Measurements from ENCODE around the gene STK32B.
"Not testable (repeated sequence)": the region's sequence is repeated elsewhere in the genome, so short reads cannot be mapped to it uniquely, and the experiment has no call there.

STK32B gene

DNA sequence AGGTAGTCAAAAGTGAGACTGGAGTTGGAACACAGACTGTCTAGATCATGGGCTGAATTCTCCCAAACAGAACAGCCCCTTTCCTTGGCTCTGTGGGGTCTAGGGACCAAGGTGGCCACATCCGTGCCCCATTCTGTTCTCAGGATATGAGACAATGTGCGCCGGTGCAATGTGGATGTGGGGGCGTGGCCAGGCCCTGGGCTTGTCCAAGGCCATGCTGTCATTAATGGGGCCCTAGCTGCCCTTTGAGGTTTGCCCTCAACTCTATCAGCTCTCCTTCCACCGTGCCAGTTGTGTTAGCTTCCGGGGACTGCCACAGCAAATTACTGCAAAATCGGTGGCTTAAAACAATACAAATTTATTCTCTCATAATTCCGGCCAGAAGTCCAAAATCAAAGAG is 344.5 kb downstream of the STK32B start:
- DNase-seq (ENCODE audit: low read depth) = no peak

DNA sequence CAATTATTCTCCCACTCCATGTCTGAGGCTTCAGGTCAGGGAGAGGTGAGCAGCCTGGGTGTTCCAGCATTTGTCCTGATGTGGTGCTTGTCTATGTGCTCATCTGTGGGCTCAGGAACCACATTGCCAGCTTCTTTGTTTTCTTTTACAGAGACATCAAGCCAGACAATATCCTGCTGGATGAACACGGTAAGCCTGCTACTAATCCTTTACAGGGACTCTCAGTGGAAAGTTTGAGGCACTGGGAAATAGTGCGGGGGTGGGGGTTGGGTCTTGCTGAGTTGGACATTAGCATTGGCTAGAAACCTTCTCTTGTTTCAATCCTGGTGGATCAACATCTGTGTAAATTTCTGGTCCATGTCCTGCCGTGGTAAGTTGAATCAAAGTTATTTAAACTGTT is 346.8 kb downstream of the STK32B start:
- DNase-seq (ENCODE audit: low read depth) = no peak

DNA sequence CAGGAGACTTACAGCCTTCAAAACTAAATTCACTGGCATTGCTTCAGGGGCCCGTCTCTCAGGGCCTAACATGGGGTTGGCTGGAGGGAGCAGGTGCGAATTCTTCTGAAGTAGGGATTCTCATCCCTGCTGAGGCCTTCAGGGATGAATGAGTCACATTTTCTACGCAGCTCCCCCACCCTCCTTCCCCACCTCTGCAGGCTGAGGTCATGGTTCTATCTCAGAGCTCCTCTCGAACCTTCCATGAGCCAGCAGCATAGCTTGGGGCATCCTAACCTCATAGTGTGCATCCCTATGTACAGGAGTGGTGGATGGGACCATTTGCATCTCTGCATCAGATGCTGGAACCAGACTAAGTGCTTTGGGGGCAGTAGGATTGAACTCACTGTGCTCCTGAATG is 347.8 kb downstream of the STK32B start:
- DNase-seq (ENCODE audit: low read depth) = no peak

DNA sequence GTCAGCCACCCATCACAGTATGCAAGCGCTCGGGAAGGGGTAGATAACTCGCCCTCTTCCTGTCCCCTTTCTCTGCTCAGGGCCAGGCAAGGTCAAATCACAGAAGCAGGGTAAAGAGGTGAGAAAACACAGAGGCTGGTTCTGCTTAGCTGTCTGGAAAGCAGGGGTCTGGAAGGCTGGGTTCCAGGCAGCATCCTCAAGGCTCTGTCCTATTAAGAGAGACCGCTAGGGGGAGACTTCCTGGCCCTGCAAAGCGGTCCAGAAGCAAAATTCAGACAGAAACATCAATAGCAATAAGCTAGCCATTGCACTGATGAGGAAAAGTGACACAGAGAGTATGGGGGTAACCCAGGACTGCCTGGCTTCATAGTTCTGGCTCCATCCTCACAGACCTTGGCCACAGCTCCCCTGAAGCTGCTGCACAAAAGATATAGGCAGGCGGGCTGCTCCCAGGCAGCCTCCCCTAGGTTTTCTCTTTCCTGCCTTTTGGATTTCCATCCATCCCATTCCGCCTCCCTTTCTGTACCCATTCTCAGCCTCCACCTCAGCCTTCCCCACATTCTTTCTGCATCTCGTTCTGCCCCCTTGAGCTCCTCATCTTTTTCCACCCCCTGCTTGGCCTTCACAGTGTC is 348.6 kb downstream of the STK32B start:
- no peak for DNase-seq (ENCODE audit: low read depth)

DNA sequence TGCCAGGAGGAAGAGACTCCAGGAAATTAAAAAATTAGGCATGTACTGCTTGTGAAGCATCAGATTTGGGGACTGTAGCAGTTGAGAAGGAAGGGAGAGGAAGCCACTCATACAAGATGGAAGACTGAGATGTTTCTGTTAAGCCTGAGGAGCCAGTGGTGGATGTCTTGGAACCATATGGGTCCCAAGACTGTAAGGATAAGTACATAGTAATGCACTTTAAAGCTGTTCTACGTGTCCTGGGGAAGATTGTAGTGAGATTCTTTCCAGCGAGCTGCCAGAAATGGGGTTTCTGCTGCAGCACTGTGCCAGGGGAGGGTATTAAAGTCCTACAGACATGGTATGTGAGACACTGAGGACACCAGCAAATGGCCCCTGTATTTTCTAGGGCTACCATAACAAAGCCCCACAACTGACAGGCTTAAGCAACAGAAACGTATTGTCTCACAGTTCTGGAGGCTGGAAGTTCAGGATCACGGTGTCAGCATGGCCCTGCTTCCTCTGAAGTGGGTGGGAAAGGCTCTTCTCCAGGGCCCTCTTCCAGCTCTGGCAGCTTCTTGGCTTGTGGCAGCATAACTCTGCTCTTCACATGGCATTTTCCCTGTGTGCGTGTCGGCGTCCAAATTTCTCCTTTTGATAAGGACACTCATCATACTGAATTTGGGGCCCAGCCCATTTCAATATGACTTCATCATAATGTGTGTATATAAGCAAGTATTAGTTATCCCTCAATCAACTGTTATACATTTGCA is 352.6 kb downstream of the STK32B start:
- DNase-seq (ENCODE audit: low read depth) = no peak

DNA sequence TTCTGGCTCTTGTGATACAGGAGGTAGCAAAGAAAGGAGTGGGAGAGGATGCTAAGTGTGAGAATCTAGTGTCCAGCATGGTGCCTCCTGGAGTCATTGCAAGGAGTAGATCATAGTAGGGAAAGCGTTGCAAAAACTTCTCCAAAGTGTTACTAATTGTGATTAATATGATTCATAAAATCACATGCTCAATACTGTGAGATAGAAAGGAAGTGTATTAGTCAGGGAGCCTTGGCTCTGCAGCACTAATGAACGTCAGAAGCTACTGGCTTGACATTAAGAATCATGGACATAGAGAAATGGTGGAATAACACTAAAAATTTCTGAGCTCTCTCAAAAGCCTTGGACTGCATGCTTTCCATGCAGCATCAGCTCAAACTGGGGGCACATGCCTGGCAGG is 358.0 kb downstream of the STK32B start:
- no peak for DNase-seq (ENCODE audit: low read depth)

DNA sequence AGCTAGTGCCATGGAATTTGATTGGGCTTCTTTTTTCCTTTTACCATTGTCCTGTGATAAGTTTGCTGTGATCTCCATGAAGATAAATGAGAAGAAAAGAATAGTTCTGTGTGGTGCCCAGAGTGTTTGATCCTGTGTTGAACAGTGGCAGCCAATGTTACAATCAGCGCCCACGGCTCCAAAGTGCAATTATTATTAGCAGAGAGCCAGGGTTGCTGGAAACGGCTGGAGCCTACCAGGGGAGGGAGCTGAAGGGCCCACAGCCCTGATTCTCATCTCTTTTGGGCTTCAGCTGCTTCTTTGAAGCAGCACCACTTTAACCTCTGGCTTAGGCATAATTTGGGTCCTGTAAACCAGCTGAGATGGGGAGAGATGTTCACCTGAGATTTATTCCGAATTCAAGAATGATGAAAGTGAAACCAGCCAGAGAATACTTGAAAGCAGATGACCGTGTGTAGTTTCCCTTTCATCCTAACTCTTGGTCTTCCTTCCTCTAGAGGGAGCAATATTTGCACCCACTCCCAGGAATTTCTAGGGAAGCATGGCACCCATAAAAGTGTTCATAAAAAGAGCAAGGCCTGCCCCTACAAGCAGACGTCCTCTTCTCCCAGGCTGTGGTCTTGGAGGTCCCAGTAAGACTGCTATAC is 358.8 kb downstream of the STK32B start:
- DNase-seq (ENCODE audit: low read depth) = no peak

DNA sequence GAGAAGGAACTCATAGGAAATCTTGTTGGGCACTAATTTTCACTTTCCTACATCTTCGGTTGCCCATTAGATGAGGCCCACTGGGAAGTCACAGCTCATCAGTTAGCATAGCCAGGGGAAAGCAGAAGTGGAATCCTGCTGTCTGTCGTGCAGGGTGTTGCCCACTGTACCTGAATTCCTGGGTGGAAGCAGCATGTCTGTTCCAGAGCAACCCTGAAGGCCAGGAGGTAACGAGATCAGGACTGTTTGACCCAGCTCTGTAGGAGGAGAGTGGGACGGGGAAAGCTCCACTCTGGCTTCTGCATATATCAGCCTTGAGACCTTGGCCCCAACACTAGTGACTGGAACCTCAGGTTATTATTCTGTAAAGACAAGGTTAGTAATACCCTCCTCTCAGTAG is 361.0 kb downstream of the STK32B start:
- DNase-seq (ENCODE audit: low read depth) = no peak

DNA sequence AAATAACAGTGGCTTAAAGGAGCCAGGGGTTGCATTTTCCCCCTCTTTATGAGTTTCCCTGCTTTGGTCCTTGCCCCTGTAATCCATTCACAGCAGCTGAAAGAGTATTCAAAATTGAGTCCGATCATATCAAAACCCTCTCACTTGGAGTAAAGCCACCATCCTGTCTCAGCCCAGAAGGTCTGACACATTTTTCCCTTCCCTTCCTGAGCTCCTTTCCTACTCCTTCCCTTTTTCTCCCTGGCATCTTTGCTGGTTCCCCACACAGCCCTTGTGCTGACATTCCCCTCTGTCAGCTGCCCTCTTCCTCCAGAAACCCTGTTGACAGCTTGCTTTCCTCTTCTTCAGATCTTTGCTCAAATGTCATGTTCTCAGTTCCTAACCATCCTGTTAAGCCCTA is 361.5 kb downstream of the STK32B start:
- no peak for DNase-seq (ENCODE audit: low read depth)

DNA sequence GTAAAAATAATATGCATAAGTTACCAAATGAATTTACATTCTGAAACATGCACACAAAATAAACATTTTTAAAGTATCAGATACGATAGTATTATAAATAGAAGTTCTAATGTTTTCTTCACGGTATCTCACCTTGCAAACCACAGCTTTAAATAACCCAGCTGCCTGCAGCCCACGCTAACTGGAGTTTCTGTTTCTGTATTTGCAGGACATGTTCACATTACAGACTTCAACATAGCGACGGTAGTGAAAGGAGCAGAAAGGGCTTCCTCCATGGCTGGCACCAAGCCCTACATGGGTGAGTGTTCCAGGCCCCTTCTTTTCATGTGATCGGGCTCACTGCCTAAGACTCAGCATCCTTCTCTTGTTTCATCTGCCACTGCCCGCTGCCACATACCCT is 365.4 kb downstream of the STK32B start:
- DNase-seq (ENCODE audit: low read depth) = no peak

DNA sequence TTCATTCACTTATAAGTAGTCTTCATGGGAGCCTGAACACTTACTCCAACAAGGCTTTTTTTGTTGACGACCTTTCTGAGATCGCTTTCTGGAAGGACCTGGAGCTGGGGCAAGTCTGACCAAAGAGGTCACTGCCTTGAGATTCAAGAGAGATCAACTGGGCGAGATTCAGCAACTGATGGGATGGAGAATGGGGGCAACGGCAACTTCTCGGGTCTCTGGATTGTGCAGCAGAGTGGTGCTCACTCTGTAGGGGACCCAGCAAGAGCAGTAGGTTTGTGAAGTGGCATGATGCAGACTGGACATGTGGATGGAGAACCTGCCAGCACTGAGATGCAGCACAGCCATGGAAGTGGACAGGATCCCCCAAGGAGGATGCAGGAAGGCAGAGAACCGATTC is 369.0 kb downstream of the STK32B start:
- no peak for DNase-seq (ENCODE audit: low read depth)

DNA sequence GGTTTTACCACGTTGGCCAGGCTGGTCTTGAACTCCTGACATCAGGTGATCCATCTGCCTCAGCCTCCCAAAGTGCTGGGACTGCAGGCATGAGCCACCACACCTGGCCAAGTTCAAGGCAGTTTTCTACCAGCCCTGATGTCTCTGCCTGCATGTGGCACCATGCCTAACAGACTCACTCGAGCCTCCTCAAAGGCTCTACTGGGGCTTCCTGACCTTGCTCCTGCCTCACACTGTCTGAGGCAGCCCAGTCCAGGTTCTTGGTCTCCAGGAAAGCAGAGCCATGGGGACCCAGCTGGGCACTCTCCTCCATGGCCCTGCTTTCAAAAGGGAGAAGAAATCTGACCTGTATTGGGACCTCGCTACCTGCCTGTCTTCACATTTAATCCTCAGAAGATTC is 370.1 kb downstream of the STK32B start:
- DNase-seq (ENCODE audit: low read depth) = no peak

DNA sequence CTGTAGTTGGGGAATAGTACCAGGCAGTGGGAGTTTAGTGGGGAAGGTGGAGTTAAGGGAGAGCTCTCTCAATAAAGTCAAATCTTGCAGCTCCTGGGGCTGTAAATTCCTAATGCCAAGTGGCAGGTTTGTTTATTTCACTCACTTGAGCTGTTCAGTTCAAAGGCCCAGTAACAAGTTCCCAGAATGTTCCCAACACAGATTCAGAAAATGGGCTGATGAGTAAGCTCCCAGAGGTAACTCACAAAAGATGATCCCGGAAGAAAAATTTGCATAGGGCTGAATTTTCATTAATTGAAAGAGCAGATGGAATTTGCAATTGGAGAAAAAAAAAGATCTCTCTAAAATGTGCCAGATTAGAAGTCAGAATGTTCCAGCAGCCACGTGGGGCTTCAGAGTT is 370.9 kb downstream of the STK32B start:
- no peak for DNase-seq (ENCODE audit: low read depth)

DNA sequence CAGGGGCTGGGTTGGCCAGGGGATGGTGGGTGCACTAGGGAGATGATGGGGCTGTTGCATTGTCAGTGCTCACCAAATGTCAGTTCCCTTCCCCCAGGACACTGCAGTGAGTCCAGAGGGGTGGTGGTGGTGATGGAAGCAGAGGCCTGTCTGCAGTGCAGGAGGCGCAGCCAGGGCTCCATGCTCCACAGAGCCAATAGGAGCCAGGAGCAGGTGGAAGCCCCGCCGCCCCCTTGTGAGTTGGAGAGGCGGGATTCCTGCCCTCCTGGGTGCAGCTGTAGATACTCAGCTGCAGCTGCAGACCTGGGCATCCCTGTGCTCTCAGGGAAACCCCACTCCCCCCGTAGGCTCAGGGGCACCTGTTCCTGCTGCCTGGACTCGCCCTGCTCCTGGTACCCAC is 372.4 kb downstream of the STK32B start:
- DNase-seq (ENCODE audit: low read depth) = no peak

DNA sequence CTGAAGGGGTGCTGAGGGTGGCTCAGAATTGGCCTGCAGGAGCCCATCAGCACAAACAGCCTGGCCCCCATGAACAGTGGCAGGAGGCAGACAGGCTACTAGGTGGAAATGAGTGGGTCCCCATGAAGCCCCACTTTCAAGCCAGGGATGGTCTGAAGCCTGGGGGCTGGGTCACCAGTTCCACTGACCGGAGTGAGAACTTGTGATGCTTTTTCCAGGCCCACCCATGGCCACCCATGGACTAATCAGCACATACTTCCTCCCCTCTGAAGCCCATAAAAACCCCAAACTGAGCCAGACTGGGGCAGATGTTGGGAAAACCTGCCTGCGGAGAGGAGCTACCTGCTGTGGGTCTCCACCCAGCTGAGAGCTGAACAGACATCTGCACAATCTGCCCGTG is 372.9 kb downstream of the STK32B start:
- DNase-seq (ENCODE audit: low read depth) = no peak

DNA sequence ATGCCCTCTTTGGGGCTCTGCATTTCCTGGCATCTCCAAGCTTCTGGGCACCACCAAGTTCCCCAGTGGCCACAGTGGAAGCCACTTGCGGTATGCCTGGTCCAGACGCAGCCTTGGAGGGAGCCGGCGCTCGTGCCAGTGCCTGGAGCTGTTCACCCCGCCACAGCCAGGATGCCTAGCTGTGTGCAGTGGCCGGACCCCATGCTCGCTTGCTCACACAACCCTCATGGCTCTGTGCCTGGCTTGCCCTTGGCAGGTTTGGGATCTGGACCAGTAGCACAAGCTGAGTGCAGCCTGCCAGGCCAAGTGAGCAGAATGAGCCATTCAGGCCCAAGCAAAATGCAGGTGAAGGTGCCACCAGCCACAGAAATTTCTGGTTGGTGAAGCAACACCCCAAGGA is 373.6 kb downstream of the STK32B start:
- no peak for DNase-seq (ENCODE audit: low read depth)

DNA sequence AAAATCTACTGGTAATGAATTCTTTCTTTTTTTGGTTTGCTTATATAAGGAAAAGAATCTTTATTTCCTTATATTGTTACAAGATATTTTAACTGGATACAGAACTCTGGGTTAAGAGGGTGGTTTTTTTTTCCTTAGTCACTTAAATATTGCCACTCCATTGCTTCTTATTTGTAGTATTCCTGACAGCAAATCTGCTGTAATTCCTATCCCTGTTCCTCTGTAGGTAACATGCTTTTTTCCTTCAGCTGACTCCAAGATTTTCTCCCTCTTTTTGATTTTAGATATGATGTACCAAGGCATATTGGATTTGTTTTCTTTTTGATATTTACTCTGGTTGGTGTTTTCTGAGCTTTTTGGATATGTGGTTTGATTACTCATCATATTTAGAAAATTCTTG is 378.5 kb downstream of the STK32B start:
- DNase-seq (ENCODE audit: low read depth) = no peak

DNA sequence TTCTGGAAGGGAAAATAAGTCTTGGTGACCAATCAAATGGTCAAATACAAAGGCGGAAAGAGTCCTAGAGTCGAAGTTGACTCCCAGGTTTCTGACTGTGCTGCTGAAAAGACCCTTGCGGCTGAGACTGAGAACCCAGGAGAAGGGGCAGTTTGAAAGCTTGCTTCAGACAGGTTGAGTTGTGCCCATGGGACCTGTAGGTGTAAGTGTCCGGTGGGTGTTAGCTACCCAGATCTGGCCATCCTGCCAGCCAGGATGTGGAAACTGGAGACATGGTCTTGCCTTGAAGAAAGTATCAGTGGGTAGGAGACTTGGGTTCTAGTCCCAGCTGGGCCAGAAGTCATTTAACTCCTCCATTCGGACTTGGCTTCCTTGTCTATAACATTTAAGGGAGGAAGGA is 381.9 kb downstream of the STK32B start:
- DNase-seq (ENCODE audit: low read depth) = no peak

DNA sequence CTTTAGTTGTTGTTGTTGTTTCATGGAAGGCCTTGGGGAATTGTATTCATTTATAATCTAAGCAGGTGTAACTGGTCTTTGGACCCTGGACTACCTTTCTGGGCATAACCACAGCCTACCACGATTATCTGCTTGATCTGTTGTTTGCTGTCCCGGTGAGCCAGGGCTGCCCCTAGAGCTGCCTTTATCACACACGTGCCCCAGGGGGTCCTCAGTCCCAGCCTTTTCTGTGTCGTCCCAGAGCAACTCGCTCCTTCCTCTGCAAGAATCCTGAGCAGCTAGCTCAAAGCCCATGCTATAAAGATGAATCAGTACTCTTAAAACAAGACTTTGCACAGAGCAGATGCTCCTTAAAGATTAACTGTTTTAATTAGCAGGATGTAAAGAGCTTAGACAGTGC is 383.9 kb downstream of the STK32B start:
- DNase-seq (ENCODE audit: low read depth) = no peak

DNA sequence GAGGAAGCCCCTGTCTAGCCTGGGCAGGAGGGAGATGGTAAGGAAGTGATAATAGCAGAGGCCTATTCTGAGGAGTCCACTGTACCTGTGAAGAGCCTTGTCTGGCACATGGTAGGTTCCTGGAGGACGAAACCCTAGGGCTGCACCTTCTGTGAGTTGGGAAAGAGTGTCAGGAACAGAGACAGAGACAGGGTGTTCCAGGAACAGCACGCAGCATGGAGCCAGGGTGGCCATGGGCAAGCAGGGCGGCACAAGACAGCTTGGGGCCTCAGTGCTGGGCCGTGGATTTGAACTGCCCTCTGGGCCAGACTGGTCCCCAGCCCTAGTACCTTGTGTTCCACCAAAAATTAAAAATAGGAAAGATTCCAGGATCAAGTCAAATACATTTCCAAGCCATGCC is 384.5 kb downstream of the STK32B start:
- DNase-seq (ENCODE audit: low read depth) = no peak

DNA sequence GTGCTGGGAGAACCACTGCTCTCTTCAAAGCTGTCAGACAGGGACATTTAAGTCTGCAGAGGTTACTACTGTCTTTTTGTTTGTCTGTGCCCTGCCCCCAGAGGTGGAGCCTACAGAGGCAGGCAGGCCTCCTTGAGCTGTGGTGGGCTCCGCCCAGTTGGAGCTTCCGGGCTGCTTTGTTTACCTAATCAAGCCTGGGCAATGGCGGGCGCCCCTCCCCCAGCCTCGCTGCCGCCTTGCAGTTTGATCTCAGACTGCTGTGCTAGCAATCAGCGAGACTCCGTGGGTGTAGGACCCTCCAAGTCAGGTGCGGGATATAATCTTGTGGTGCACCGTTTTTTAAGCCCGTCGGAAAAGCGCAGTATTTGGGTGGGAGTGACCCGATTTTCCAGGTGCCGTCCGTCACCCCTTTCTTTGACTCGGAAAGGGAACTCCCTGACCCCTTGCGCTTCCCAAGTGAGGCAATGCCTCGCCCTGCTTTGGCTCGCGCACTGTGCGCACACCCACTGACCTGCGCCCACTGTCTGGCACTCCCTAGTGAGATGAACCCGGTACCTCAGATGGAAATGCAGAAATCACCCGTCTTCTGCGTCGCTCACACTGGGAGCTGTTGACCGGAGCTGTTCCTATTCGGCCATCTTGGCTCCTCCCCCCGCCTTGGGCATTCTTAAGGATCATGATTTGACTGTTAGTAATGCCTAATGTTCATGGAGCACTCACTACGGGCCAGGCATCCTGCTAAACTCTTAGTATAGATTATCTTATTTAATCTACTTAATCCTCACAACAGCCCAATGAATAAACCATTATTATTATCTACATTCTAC is 392.9 kb downstream of the STK32B start:
- not testable (repeated sequence) for DNase-seq (ENCODE audit: low read depth)

DNA sequence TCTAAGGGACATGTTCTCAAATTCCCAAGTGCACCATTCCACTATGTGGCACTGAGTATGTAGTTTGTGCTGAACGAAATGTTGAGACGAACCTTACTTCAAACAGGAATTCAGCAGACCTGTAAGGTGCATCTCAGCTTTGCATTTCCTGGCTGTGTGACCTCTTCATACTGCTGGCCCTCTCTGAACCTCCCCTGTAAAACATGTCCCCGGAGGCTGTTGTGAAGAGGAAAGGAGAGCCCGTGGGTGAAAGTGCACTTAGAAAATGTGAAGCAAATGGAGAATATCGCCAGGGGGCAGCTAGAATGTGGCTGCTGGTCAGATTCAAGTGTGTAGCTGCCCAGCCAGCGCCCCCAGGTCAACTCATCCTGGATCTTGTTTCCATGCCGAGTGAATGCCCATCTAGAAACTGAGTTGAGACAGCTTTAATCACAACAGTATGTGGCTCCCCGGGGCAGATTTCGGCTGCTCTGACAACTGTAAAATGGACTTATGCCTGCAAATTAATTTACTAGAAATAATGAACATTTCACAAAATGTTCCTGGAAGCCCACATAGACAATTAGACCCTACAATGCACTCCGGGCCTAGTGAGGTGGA is 393.7 kb downstream of the STK32B start:
- no peak for DNase-seq (ENCODE audit: low read depth)
